Measurements from ENCODE around the gene CCL14.
"Not testable (repeated sequence)": the region's sequence is repeated elsewhere in the genome, so short reads cannot be mapped to it uniquely, and the experiment has no call there.

The CCL14 gene

GRCh38 chr17:35986643-35987042, at the start of gene CCL14:
TSS of gene CCL14 (minus strand) at chr17:35986729. CDS start at chr17:35986649, 80 bp downstream.
- no peak for DNase-seq (ENCODE audit: low read depth in 3 of 3)

DNA sequence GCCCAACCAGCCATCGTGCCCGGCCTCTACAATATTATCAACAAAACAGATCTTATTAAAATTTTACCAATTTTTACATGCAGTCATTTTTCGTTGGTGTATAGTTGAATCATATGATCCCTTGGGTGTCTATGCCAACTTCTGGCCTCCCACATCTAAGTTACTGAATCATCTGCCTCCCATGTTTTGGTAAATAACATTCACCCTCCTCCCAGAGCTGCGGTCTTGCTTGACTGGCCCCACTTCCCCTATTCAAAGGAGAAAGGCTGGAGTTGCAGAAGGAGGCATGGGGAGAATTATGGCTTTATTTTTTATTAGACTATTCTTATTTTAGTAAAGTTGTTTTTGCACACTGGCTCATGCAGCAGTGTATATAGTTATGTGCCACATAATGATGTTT, 49.7 kb upstream of the CCL14 start:
- DNase-seq (ENCODE audit: low read depth in 3 of 3) = no peak

DNA sequence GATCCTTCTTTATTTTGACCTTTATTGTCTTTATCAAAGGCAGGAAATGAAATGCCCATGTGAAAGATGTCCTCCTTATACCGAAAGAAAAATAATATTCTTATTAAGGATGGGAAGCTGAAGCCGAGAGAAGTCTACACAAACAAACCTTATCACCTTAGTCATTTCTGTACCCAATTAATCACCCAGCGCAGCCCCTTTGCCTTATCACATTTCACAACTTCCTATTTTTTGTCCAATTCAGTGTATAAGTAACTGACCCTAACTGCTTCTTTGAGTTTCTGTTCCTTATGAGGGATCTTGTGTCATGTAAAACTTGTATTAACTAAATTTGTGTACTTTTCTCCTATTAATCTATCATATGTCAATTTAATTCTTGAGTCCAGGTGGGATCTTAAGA, 47.6 kb upstream of the CCL14 start:
- DNase-seq (ENCODE audit: low read depth in 3 of 3) = no peak

GRCh38 chr17:36030956-36031355, 44.4 kb upstream of the CCL14 start:
- DNase-seq (ENCODE audit: low read depth in 3 of 3) = no peak

DNA sequence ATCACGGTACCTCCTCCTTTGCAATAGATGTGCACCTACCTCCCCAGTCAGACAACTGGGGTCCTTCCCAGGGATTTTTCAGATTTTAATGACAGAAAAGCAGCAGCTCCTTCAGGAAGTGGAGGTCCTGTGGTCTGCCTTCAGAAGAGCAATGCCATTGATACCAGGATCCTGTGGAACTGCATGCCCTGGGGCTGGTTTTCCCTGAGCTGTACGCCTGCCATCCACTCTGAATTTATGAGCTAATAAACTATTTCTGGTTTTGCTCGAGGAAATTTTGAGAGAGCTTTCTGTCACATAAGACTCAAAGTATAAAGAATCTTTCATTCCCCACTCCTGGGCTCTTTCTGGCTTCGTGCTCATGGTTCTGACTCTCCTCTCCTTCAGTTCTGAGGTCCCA, 41.2 kb upstream of the CCL14 start:
- no peak for DNase-seq (ENCODE audit: low read depth in 3 of 3)

DNA sequence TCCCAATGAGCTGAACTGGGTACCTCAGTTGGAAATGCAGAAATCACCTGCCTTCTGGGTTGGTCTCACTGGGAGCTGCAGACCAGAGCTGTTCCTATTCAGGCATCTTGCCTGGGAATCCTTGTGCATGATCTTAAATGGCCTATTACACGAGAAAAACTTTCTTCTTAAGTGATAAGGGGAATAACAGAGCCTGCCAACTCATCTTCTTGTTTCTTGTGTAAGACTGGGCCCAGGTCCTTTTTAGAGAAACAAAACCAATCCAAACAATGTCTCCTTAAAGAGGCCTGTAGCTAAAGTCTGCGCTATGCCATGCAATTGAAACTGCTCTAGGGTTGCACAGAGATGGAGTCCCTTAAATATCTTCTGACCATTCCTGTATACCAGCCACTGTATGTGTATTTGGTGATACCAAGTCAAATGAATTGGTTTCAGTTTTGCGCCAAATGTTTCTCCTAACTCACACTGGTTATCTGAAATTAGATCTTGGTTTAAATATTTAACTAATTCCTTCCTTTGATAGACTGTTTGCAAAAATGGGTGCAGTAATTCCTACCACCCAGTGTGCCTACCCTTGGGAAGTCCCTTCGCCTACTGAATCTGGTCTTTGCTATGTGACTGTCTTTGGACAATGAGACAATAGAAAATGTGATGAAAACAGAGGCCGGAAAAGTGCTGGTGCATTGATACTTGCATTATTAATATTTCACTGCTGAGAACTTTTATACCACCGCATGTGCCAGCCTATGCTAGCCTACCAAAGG, 37.8 kb upstream of the CCL14 start:
- no peak for DNase-seq (ENCODE audit: low read depth in 3 of 3)

- DNase-seq (ENCODE audit: low read depth in 3 of 3) = no peak
These were observed 32.9 kb upstream of the CCL14 start for GRCh38 chr17:36019423-36019822.

GRCh38 chr17:36017799-36018198, 31.3 kb upstream of the CCL14 start, which contains the start of gene CCL23:
TSS of gene CCL23 (minus strand) at chr17:36017972. CDS start at chr17:36017897, 75 bp downstream.
- no peak for DNase-seq (ENCODE audit: low read depth in 3 of 3)

GRCh38 chr17:36016555-36016954, 30.0 kb upstream of the CCL14 start:
- no peak for DNase-seq (ENCODE audit: low read depth in 3 of 3)

GRCh38 chr17:36015895-36016294, 29.4 kb upstream of the CCL14 start:
- not testable (repeated sequence) for DNase-seq (ENCODE audit: low read depth in 3 of 3)

GRCh38 chr17:36014946-36015345, 28.4 kb upstream of the CCL14 start:
- DNase-seq (ENCODE audit: low read depth in 3 of 3) = no peak

DNA sequence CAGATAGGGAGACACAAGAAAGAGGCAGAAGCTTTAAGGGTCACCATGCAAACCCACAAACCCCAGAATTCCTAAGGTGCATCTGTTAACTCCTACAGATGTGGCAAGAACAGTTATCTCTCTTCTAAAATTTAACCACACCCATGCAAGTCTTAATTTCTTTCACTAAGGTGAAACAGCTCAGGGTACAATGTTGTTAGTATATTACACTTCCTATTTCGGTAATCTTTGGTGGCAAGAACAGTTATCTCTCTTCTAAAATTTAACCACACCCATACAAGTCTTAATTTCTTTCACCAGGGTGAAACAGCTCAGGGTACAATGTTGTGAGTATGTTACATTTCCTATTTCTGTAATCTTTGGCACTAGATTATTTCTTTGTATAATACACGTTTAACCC, 24.7 kb upstream of the CCL14 start:
- no peak for DNase-seq (ENCODE audit: low read depth in 3 of 3)

DNA sequence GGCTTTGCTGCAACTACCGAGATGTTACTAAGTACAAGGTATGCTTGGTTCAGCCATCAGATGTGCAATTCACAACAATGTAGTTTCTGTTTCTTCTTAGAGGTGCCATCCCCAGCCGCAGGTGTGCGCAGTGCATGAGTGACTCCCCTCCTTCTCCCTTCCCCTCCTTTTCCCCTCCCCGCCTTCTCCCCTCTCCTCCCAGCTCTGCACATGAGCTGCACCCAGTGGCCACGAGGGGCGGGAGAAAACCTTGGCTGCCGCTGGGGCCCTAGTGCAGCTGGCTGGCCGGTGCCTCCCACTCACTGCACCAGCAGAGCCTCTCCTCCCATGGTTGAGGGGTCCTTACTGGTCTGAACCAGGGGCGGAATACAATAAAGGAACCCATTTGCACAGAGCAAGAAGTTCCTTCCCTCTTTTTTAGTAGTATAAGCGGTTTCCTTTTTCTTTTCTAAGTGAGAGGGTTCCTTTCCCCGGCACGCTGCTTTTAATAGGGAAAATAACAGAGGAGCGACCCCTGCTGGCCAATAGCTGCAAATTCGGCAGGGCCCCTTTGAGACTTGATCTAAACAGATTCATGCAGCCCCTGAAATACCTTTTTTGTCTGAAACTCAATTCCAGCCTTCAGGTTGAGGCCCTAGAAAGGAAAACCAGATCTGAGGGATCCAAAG, 22.6 kb upstream of the CCL14 start:
- DNase-seq (ENCODE audit: low read depth in 3 of 3) = no peak

DNA sequence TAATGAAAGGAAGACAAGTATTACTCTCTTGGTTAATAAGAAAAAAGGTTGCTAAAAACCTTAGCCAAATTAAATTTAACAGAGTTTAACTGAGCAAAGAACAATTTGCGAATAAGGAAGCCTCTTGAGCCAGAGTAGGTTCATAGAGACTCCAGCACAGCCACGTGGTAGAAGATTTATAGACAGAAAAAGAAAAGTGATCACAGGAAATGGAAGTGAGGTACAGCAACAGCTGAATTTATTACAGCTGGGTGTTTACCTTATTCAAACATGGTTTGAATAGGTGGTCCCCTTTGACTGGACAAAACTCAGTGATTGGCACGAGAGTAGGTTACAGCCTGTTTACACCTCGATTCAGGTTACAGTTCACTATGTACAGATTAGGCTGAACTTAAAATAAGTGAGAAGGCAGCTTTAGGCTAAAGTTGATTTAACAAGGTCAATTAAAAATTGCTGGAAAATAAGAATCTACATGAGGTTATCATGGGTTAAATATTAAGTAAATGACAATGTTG, 18.1 kb upstream of the CCL14 start:
- DNase-seq (ENCODE audit: low read depth in 3 of 3) = no peak

DNA sequence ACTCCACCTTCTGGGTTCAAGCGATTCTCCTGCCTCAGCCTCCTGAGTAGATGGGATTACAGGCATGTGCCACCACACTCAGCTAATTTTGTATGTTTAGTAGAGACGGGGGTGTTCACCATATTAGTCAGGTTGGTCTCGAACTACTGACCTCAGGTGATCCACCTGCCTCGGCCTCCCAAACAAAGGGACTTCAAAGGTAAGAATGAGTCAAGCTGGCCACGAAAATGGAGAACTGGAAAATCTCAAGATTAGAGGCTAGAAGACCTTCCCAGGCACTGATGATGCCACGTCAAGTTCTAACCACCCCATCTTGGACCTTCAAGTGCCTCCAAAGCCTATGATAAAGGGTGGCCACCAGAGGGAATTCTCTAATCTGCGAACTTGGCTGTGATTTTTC, 16.1 kb upstream of the CCL14 start:
- DNase-seq (ENCODE audit: low read depth in 3 of 3) = no peak

GRCh38 chr17:36001862-36002603, 15.5 kb upstream of the CCL14 start:
- no peak for DNase-seq (ENCODE audit: low read depth in 3 of 3)

GRCh38 chr17:36001110-36001771, 14.7 kb upstream of the CCL14 start, which contains the start of gene CCL15:
TSS of gene CCL15 (minus strand) at chr17:36001553. CDS start at chr17:36001492, 61 bp downstream.
- no peak for DNase-seq (ENCODE audit: low read depth in 3 of 3)

DNA sequence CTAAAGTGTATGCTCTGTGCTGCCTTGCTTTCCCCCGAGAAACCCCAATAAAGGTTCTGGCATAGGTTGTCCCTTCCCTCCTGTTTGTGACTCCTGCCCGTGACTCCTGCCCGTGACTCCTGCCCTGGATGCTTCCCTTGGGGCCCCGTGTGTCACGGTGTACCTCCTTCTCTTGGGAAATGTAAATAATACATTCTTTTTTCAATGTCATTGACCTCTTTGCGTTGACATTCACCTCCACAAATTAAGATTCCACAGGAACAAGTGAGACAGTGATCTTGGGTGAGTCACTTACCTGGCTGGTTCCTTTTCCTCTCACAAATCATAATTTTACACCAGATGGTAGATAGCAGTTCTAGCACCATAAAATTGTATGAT, 14.2 kb upstream of the CCL14 start:
- DNase-seq (ENCODE audit: low read depth in 3 of 3) = no peak

DNA sequence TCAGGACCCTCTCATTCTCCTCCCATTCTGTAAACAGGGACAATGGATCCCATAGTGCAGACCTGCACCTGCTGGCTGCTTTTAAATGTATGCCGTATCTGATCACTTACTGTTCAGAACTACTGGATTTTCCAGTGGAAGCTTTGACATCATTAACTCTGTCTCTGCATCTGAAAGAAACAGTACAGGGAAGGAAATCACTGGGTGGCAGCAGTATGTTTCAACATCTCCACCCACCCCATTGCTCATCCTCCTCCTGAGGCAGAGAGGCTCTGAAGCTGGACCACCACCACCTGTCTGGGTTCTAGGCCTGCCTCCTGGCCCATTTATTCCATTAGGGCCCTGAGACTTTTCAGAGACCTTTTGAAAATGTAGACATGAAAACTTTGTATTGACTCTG, 12.2 kb upstream of the CCL14 start:
- no peak for DNase-seq (ENCODE audit: low read depth in 3 of 3)

DNA sequence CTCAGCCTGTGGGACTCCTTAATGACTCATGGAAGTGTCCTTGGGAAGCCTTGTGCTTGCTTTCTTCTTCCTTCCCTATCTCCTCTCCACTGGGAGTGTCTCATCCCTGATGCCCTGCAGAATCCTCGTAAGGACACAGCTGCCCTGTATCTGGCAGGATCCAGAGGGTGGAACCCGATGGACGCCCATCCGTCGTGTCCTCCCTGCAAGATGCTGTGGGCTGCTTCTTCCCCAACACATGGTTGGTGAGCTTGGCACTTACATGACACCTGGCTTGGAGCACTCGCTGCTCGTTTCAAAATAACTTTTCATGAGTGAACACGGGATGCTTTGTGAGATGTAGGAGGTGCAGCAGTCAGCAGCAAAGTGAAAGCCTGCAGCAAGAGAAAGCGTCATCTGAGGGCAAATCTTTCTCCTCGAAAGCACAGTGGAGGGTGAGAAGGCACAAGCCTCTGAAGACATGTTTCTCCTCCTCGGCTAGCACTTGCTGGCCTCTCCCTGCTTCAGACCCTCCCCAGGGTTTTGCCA, 11.6 kb upstream of the CCL14 start:
- no peak for DNase-seq (ENCODE audit: low read depth in 3 of 3)

DNA sequence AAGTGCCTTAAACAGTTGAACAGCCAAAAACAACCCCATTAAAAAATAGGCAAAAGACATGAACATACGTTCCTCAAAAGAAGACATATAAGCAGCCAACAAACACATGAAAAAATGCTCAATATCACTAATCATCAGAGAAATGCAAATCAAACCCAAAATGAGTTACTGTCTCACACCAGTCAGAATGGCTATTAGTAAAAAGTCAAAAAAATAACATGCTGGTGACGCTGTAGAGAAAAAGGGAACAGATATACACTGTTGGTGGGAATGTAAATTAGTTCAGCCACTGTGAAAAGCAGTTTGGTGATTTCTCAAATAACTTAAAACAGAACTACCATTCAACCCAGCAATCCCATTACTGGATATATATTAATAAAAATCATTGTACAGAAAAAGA, 8.8 kb upstream of the CCL14 start:
- DNase-seq (ENCODE audit: low read depth in 3 of 3) = not testable (repeated sequence)

DNA sequence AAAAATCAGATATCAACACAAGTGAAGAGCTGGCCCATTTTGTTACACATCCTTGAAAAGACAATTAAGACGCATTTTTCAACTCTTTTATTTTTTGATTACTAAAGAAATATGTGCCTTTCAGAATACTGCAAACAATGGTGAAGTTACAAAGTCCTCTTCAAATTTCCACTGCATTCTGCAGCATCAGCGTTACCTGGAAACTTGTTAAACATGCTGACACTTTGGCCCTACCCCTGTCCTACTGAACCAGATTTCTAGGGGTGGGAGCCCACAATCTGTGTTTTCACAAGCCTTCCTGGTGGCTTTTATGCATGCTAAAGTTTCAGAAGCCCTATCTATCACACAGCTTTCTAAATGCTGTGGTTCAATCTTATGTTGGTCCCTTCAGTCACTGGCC, 4.5 kb upstream of the CCL14 start:
- no peak for DNase-seq (ENCODE audit: low read depth in 3 of 3)

Measured in stimulated activated CD4-positive, alpha-beta T cell treated with anti-CD3 and anti-CD28 coated beads, TNF-alpha, amount 100 ng/mL, for 4 hours (primary cell).